ENCODE results near the gene DYRK1A.

DYRK1A gene

GRCh38 chr21:37554661-37555379 is 188.2 kb downstream of the DYRK1A start:
- no peak for DNase-seq

GRCh38 chr21:37555672-37556261 is 189.2 kb downstream of the DYRK1A start:
- DNase-seq, result no peak

- DNase-seq, result no peak
These were observed 190.8 kb downstream of the DYRK1A start for GRCh38 chr21:37557261-37557950.

- DNase-seq, result no peak
These were observed 192.2 kb downstream of the DYRK1A start for GRCh38 chr21:37558676-37559211.

- DNase-seq, result no peak
These were observed 193.8 kb downstream of the DYRK1A start for GRCh38 chr21:37560385-37560784.

GRCh38 chr21:37561506-37561905 is 194.9 kb downstream of the DYRK1A start:
- no peak for DNase-seq

- no peak for DNase-seq
These were observed 195.7 kb downstream of the DYRK1A start for GRCh38 chr21:37561941-37562919.

GRCh38 chr21:37562920-37563640 is 196.5 kb downstream of the DYRK1A start:
- DNase-seq, result no peak

- DNase-seq, result peak; percentile 26
These were observed 197.2 kb downstream of the DYRK1A start for GRCh38 chr21:37563641-37564340.

GRCh38 chr21:37564341-37564923 is 197.9 kb downstream of the DYRK1A start:
- DNase-seq, result no peak

GRCh38 chr21:37564924-37565529 is 198.5 kb downstream of the DYRK1A start:
- DNase-seq, result no peak

GRCh38 chr21:37565530-37566223 is 199.1 kb downstream of the DYRK1A start:
- DNase-seq, result no peak

- no peak for DNase-seq
These were observed 200.4 kb downstream of the DYRK1A start for GRCh38 chr21:37566790-37567615.

GRCh38 chr21:37568415-37568814 is 201.8 kb downstream of the DYRK1A start:
- no peak for DNase-seq

GRCh38 chr21:37568916-37569315 is 202.3 kb downstream of the DYRK1A start:
- DNase-seq, result no peak

GRCh38 chr21:37571442-37571841 is 204.9 kb downstream of the DYRK1A start:
- DNase-seq, result no peak

- no peak for DNase-seq
These were observed 207.7 kb downstream of the DYRK1A start for GRCh38 chr21:37574316-37574715.

GRCh38 chr21:37574751-37575150 is 208.2 kb downstream of the DYRK1A start:
- no peak for DNase-seq

GRCh38 chr21:37575580-37575979 is 209.0 kb downstream of the DYRK1A start:
- DNase-seq, result no peak
